ENCODE results near the gene PDE8A.
A peak's percentile ranks its signal among the peaks of the same experiment; 100 is the strongest.
"Not testable (repeated sequence)": the region's sequence is repeated elsewhere in the genome, so short reads cannot be mapped to it uniquely, and the experiment has no call there.

The PDE8A gene

GRCh38 chr15:84988909-84989644, 7.4 kb downstream of the PDE8A start:
- Histone ChIP-seq H3K27ac (no peak overlapping the region), H3K27me3 (peaks cover 0 to 15% (median 9%) of the 10 kb centered on the region in 11 experiments; a peak in 19 of 22 replicates), H3K9ac (no peak overlapping the region), H3K4me2 (peak overlapping the region; percentile 4 to 84 (median 55); a peak in 18 of 22 replicates), H4K20me1 (peaks cover 3 to 95% (median 28%) of the 10 kb centered on the region in 11 experiments; a peak in 18 of 22 replicates), H3K4me3 (no peak overlapping the region), H3K36me3 (0 out of 22 replicates have a peak, but pooled peaks cover 0 to 5% (median 0%) of the 10 kb centered on the region in 11 experiments), H3K9me3 (replicated peaks in 1 of 11) (peaks cover 0 to 4% (median 0%) of the 10 kb centered on the region in 11 experiments; a peak in 1 of 22 replicates), H3K4me1 (peaks cover 46 to 74% (median 58%) of the 10 kb centered on the region in 10 experiments)
- TF ChIP-seq Cebpa-rat (IDR thresholded peaks at IDR 0.05): no peak

GRCh38 chr15:84990507-84990906, 8.9 kb downstream of the PDE8A start:
- Histone ChIP-seq H4K20me1 (peaks cover 0 to 95% (median 17%) of the 10 kb centered on the region in 11 experiments; a peak in 16 of 22 replicates), H3K36me3 (0 out of 22 replicates have a peak, but pooled peaks cover 0 to 4% (median 0%) of the 10 kb centered on the region in 11 experiments), H3K9me3 (replicated peaks in 1 of 11) (peaks cover 0 to 4% (median 0%) of the 10 kb centered on the region in 11 experiments; a peak in 1 of 22 replicates), H3K4me1 (peaks cover 46 to 75% (median 54%) of the 10 kb centered on the region in 10 experiments), H3K27ac (peak overlapping the region in 2 of 11 experiments; percentile 24 to 46; a peak in 3 of 22 replicates), H3K4me2 (peak overlapping the region; percentile 47 to 84 (median 62); a peak in 20 of 22 replicates), H3K27me3 (peaks cover 0 to under 1% (median 0%) of the 10 kb centered on the region in 11 experiments; a peak in 1 of 22 replicates), H3K9ac (0 out of 22 replicates have a peak overlapping the region, but pooled peaks of 1 of the 11 experiments have one; percentile 28), H3K4me3 (peak overlapping the region in 1 of 10 experiments; percentile 20; a peak in 2 of 20 replicates)
- no peak for TF ChIP-seq Cebpa-rat (IDR thresholded peaks at IDR 0.05)

- Histone ChIP-seq H3K4me1 (peaks cover 46 to 70% (median 54%) of the 10 kb centered on the region in 10 experiments), H3K27me3 (no peaks in the 10 kb centered on the region), H3K9me3 (replicated peaks in 1 of 11) (peaks cover 0 to 4% (median 0%) of the 10 kb centered on the region in 11 experiments; a peak in 1 of 22 replicates), H3K36me3 (no peaks in the 10 kb centered on the region), H3K4me2 (peak overlapping the region; percentile 47 to 84 (median 62)), H3K9ac (peak overlapping the region in 3 of 11 experiments; percentile 10 to 40 (median 28); a peak in 1 of 22 replicates), H4K20me1 (peaks cover 0 to 93% (median 11%) of the 10 kb centered on the region in 11 experiments; a peak in 13 of 22 replicates), H3K4me3 (peak overlapping the region in 1 of 10 experiments; percentile 20; a peak in 2 of 20 replicates), H3K27ac (peak overlapping the region in 3 of 11 experiments; percentile 24 to 46 (median 29); a peak in 4 of 22 replicates)
- no peak for TF ChIP-seq Cebpa-rat (IDR thresholded peaks at IDR 0.05)
Measured at GRCh38 chr15:84991014-84991712, 9.5 kb downstream of the PDE8A start.

- no peak overlapping the region for H3K9ac ChIP-seq
- peak overlapping the region; percentile 47 to 84 (median 56) for H3K4me2 ChIP-seq
- no peaks in the 10 kb centered on the region for H3K36me3 ChIP-seq
- H3K27me3 ChIP-seq: no peaks in the 10 kb centered on the region
- peaks cover 0 to 86% (median 8%) of the 10 kb centered on the region in 11 experiments; a peak in 13 of 22 replicates for H4K20me1 ChIP-seq
- H3K27ac ChIP-seq: no peak overlapping the region
- H3K4me1 ChIP-seq: peaks cover 46 to 66% (median 54%) of the 10 kb centered on the region in 10 experiments
- peaks cover 0 to 4% (median 0%) of the 10 kb centered on the region in 11 experiments; a peak in 1 of 22 replicates for H3K9me3 ChIP-seq (replicated peaks in 1 of 11)
- no peak for TF ChIP-seq Cebpa-rat (IDR thresholded peaks at IDR 0.05)
- no peak overlapping the region for H3K4me3 ChIP-seq
Measured at GRCh38 chr15:84992157-84992944, 10.7 kb downstream of the PDE8A start.

- Histone ChIP-seq H3K4me2 (no peak overlapping the region), H3K27me3 (no peaks in the 10 kb centered on the region), H3K4me1 (peaks cover 30 to 41% (median 36%) of the 10 kb centered on the region in 10 experiments), H3K9me3 (replicated peaks in 1 of 11) (peaks cover 0 to 4% (median 0%) of the 10 kb centered on the region in 11 experiments; a peak in 1 of 22 replicates), H3K27ac (no peak overlapping the region), H4K20me1 (peaks cover 0 to 85% (median 6%) of the 10 kb centered on the region in 11 experiments; a peak in 7 of 22 replicates), H3K4me3 (no peak overlapping the region), H3K9ac (no peak overlapping the region), H3K36me3 (no peaks in the 10 kb centered on the region)
- no peak for TF ChIP-seq Cebpa-rat (IDR thresholded peaks at IDR 0.05)
Measured at GRCh38 chr15:84996055-84996454, 14.4 kb downstream of the PDE8A start.

- H3K9me3 ChIP-seq (replicated peaks in 1 of 11); H3K4me2 ChIP-seq; H3K27me3 ChIP-seq; H3K27ac ChIP-seq; H3K4me3 ChIP-seq; H3K36me3 ChIP-seq; H3K9ac ChIP-seq: not testable (repeated sequence)
- peaks cover 25 to 42% (median 31%) of the 10 kb centered on the region in 10 experiments for H3K4me1 ChIP-seq
- peaks cover 0 to 80% (median 6%) of the 10 kb centered on the region in 11 experiments; a peak in 7 of 22 replicates for H4K20me1 ChIP-seq
Measured at GRCh38 chr15:84996714-84997113, 15.1 kb downstream of the PDE8A start.

GRCh38 chr15:84997214-84997613, 15.6 kb downstream of the PDE8A start:
- H3K4me2 ChIP-seq; H3K36me3 ChIP-seq; H3K9ac ChIP-seq; H3K9me3 ChIP-seq (replicated peaks in 1 of 11); H3K4me3 ChIP-seq; H3K27me3 ChIP-seq; H3K27ac ChIP-seq: not testable (repeated sequence)
- H4K20me1 ChIP-seq: peaks cover 0 to 75% (median 6%) of the 10 kb centered on the region in 11 experiments; a peak in 7 of 22 replicates
- H3K4me1 ChIP-seq: peaks cover 24 to 43% (median 29%) of the 10 kb centered on the region in 10 experiments
